GM10266 (cell line): ENCODE data around the gene TBC1D17.

ENCODE experiments used
- DNase-seq: peaks from one replicate; pipeline ENCODE4 v3.0.0; 2012; ENCODE audit errors: extremely low spot score
- CTCF ChIP-seq: IDR thresholded peaks from 2 replicates; pipeline ENCODE4 v1.5.1; 2012; ENCODE audit warnings: mild to moderate bottlenecking, low read depth; ENCODE audit not compliant: control insufficient read depth, insufficient read depth; ENCODE audit errors: missing control alignments

TBC1D17 gene

GRCh38 chr19:49840736-49841249 is 36.7 kb upstream of the TBC1D17 start:
- no peak for TF ChIP-seq CTCF
- no peak for DNase-seq

GRCh38 chr19:49843265-49843664 is 34.2 kb upstream of the TBC1D17 start:
- DNase-seq, result no peak
- no peak for TF ChIP-seq CTCF

- no peak for TF ChIP-seq CTCF
- DNase-seq, result no peak
These were observed 33.1 kb upstream of the TBC1D17 start for GRCh38 chr19:49844138-49845095.

GRCh38 chr19:49845414-49845813 is 32.1 kb upstream of the TBC1D17 start:
- TF ChIP-seq CTCF, result no peak

GRCh38 chr19:49846408-49846807 is 31.1 kb upstream of the TBC1D17 start:
- TF ChIP-seq CTCF, result no peak
- DNase-seq, result no peak

More at GRCh38 chr19:49845414-49845813, 32.1 kb upstream of the TBC1D17 start:
- no peak for DNase-seq

GRCh38 chr19:49847731-49848696 is 29.5 kb upstream of the TBC1D17 start:
- TF ChIP-seq CTCF, result no peak
- DNase-seq, result no peak
